GM19397 (cell line): ENCODE results near the gene HPS4.
"Not testable (repeated sequence)": the region's sequence is repeated elsewhere in the genome, so short reads cannot be mapped to it uniquely, and the experiment has no call there.

Experiments
- ATAC-seq: cut with Tn5 transposase; IDR thresholded peaks from one replicate; pipeline ENCODE4 v1.9.1; 2021; ENCODE audit warnings: mild to moderate bottlenecking, moderate library complexity; ENCODE audit not compliant: unreplicated experiment

The HPS4 gene

DNA sequence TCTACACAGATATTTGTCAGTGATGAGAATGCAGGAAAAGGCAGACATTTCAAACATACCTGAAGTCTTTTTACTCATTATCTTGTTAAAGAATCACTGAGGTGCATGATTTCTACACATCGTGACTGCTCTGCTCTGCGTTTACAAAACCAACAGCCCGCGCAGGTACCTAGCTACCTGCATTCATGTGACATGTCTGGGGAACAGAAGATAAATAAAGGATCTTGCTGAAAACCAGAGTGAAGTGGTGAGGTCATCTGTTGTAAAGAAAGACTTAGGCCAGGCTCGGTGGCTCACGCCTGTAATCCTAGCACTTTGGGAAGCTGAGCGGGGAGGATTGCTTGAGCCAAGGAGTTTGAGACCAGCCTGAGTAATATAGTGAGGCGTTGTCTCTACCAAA is 38.8 kb downstream of the HPS4 start:
- no peak for ATAC-seq

GRCh38 chr22:26443901-26444690 is 39.5 kb downstream of the HPS4 start:
- ATAC-seq = no peak

DNA sequence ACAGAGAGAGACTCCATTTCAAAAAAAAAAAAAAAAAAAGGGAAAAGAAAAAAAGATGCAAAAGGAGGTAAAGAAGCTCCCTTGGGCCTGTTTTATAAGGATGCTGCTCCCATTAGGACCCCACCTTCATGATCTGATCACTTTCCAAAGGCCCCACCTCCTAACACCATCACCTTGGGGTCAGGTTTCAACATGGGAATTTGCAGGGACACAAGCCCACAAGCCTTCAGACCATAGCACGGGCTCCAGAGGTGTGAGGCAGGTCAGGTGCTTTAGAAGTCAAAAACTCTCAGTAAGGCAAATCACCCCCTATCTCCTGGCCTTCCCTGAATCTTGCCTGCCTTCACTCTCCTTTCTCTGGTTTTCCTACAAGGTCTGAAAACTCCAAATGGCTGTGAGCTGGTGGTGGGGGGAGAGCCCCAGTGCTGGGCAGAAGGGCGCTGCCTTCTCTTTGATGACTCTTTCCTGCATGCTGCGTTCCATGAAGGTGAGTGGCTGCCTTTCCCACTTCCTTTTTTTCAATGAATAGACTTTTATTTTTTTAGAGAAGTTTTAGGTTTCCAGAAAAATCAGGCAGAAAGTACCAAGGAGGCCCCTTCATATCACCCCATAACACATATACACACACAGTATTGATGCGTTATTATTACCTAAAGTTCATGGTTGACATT is 41.4 kb downstream of the HPS4 start:
- no peak for ATAC-seq

DNA sequence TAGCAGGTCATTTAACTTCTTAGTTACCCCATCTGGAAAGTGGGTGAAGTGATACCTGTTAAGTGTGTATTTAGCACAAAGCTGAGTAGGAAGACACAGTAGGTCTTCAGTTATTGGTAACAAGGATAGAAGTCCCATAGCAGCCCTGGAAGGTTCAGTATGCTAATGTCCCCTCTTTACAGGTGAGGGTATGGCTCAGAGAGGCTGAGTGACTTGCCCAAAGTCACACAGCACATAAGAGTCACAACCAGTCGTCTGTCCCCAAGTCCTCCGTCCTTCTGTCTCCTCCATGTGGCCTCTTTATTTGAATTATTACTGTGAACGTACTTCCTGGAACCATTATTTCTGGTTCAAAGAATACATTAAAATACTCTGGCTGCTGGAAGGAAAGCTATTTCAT is 44.0 kb downstream of the HPS4 start:
- no peak for ATAC-seq

DNA sequence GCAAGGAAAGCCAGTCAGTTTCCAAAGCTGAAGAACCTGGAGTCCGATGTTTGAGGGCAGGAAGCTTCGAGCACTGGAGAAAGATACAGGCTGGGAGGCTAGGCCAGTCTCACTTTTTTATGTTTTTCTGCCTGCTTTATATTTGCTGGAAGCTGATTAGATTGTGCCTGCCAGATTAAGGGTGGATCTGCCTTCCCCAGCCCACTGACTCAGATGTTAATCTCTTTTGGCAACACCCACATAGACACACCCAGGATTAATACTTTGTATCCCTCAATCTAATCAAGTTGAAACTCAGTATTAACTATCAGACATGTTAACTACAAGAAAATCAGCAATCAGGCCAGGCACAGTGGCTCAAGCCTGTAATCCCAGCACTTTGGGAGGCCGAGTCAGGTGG is 44.8 kb downstream of the HPS4 start:
- ATAC-seq = not testable (repeated sequence)

DNA sequence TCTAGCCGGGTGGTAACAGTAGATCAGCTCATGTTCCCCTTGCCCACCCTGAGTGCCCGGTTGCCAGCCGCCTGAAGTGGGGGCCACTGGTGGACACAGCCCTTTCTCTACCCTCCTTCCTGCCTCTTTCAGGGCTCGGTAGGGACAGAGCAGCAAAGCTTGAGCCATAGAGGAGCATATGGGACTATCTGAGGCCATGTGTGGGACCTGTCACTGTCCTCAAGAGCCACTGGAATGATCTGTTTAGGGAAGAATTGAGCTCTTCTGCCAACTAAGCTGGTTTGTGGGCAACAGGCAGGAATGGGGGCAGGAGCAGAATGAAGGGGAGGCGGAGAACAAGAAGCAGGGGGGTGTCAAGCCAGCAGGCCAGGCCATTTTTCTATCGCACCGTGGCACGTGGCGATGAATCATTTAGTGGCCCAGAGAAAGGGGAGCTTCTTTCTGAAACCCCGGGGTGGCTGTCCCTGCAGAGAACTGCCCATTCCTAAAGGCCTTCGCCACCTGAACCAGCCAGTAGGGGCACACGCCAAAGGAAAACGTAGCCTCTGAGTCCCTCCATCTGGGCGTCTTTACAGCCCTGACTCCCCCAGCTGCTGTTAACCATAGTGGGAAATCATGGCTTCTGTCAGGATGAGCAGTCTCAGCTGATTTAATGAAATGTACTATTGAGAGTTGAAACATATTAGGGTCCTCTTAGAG is 45.7 kb downstream of the HPS4 start:
- no peak for ATAC-seq

- ATAC-seq = no peak
Measured at GRCh38 chr22:26436903-26437515, 46.6 kb downstream of the HPS4 start.

- no peak for ATAC-seq
Measured at GRCh38 chr22:26435327-26436093, 48.1 kb downstream of the HPS4 start.

GRCh38 chr22:26433805-26434204 is 49.8 kb downstream of the HPS4 start:
- ATAC-seq = no peak

DNA sequence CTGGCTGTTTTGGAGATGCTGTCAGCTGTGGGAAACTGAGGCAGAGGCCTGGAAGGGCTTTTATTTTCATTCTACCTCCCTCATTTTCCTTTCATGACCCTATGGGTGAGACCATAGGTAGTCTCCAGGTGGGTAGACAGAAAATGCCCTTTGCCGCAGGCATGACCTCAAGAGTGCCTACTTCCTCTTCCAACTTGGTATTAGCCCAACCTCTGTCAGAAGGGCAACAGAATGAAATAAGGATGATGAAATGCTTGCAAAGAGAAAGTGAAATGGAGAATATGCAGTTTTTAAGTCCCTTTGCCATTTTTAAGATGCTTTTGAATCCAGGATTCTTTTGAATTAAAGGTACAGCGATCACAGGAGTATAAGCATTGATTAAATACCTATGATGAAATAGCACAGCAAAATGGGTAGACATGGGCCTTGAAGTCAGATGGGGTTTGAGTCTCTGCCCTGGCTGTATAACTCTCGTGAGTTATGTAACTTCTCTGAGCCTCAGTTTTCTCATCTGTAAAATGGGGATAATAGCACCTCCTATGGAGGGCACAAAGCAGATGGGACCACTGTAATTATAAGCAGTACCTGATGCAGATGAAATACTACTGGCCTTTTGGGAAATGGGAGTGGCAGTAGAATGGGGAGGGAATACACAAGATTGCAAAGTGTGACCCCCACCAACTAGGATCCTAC is 50.8 kb downstream of the HPS4 start:
- no peak for ATAC-seq

- ATAC-seq = no peak
Measured at GRCh38 chr22:26431261-26431995, 52.2 kb downstream of the HPS4 start.

DNA sequence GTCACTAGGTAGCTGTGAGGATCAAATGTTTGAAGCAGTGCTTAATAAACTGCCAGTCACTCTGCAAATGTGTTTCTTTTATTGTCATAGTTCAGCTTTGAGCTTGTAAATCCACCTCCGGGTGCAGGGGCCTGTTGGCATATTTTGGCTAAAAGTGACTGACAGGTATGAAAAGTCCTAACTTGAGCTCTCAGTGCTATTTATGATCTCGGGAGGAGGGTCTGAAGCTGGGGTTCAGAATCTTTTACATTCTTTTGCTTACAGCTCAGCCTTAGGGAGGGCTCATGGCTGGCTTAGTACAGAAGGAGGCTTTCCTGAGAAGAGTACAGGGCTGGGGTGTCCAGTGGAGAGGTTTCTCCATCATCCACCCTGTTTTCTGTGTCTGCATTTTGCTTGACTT is 53.0 kb downstream of the HPS4 start:
- no peak for ATAC-seq

DNA sequence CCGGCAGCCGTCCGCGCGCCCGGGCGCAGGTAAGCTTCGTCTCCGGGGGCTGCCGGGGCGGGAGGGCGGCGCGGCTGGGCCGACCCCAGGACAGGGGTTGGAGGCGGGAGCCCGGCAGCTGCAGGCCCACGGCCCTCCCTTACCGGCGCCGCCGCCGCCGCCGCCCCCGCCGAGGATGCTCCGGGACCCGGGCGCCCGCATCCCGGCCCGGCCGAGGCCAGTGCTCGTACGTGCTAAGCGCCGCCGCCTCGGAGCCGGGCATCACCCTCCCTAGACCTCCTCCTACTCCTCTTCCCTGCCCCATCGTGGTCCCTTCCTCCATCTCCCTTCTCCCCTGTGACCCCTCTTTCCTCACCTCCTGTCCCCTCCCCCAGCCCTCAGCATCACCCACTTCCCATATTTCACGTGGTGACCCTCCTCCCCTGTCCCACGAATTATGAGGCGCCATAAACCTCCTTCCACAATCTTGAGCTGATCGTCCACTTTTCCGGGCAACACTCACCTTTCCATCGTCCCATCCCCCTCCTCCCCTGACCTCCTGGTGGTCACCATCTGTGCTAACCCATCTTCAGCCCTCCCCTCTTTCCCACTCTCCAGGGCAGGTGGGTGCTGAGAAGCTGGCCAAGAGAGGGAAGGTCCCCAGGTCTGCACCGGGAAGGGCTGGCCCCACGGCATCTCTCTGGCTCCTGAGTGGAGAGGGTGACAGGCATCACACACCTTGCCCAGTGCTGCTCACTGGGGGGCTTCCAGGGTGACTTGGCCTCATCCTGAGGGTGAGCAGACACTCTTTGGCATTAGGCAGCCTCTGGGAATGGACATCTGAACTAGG is 53.9 kb downstream of the HPS4 start:
- peak; percentile 16 for ATAC-seq

DNA sequence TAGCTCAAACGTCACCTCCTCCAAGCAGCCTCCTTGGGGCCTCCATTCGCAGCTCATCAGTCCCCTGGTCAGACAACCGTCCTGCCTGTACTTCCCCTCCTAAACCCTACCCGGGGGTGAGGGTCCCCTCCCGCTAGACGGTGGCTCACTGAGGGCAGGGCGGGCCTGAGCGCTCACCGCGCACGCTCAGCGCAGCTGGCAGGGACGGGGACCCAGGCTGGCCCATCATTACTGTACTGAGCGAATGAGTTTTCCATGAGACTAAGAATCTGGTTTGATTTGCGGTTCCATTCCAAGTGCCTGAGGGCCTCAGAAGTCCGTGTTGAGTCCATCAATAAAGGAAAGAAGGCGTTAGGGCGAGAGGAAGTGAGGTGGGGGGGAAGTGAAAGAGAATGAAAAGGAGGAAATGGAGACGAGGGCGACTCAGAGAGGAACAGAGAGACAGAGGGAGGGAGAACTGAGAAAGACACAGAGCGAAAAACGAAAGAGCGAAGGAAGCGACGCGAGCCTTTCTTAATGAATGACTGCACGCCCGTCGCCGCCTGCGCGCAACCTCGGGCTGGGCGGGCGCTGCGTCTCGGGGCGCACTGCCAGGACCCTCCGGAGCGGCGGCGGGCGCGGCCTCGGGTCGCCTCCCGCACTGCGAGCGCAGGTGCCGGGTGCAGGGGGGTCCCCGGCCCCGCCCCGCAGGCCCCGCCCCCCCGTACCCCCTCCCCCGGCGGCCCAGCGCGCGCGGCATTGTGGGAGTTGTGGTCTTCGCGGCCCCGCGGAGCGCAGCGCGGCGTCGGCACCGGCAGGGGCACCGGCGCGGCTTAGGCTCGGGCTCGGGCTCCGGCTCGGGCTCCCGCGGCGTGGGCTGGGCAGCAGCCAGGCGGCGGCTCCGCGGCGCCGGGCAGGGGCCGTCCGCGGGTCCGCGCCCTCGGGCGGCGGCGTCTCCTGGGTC is 54.8 kb downstream of the HPS4 start, which contains the start of gene ASPHD2:
TSS of gene ASPHD2 (plus strand) at position 746 of the 943 bp plus-strand sequence. CDS start 4,356 bp downstream, outside the sequence.
- peak; percentile 77 for ATAC-seq

- ATAC-seq = no peak
Measured at GRCh38 chr22:26426924-26427323, 56.7 kb downstream of the HPS4 start.

DNA sequence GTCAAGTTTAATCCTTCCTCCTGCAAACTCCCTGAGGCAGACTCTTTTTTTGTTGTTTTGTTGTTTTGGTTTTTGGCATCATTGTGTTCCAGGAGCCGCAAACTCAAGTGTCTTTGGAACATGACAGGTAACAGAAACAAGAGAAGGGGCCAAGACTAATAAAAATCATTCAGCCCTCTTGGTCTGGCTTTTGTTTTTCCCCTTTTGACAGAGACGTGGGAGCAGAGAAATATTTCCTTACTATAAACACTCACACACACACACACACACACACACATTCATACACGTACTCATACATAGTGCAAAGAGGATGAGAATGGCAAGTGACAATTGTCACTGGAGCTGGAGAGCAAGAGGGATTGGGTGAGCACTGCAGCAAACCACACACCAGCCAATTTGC is 65.0 kb downstream of the HPS4 start:
- ATAC-seq = no peak

DNA sequence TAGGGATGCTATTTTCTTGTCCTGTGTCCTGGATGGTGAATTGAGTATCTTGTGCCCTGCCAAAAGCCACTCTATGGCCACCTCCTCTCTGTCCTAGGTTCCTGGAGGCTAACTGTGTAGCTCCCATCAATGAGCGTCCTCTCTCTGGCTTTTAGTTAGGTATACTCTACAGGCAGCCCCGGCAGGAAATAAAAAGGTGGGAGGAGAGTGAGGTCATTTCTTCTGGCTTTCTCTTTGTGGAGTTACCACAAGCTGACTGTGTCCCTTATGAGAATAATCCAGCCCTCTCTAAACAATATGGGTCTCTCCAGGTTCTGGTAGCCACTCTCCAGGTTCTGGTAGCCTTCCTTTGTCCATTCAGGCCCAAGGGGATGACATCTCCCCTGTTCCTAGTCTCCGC is 66.2 kb downstream of the HPS4 start:
- ATAC-seq = no peak
